ENCODE measurements around the gene SMC1B.

GRCh38 chr22:45426387-45426786, 13.0 kb upstream of the SMC1B start:
- TF ChIP-seq CTCF (IDR thresholded peaks at IDR 0.05) (no peak), POLR2A (IDR thresholded peaks at IDR 0.05) (no peak)

All from uterus (tissue), 2 donors.